ENCODE results near the gene OPCML.

Gene OPCML

DNA sequence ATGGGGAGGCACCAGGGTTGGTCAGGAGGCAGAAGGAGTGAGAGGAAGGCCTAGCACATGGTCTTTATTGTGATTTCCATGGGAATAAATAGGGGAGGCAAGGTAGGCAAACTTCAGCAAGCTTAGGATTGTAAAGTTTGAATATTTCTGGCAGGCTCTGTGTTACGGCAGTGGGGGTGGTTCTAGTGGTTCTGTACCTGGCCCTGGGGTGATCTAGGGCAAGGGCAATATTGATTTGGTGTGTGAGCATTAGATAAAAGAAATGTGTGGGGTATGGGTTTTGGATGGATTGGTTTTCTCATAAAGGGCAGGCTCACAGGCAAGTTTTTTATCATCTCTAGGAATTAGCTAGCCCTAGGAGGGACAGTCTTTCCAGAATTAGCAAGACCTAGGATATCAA lies 584.0 kb downstream of the OPCML start:
- no peak for TF ChIP-seq CTCF (IDR thresholded peaks at IDR 0.05; ENCODE audit: low read length, missing control alignments)
- no peak for DNase-seq (ENCODE audit: low read depth)
- no peak overlapping the region for H3K4me3 ChIP-seq (replicated peaks; ENCODE audit: low read depth, low read length)

DNA sequence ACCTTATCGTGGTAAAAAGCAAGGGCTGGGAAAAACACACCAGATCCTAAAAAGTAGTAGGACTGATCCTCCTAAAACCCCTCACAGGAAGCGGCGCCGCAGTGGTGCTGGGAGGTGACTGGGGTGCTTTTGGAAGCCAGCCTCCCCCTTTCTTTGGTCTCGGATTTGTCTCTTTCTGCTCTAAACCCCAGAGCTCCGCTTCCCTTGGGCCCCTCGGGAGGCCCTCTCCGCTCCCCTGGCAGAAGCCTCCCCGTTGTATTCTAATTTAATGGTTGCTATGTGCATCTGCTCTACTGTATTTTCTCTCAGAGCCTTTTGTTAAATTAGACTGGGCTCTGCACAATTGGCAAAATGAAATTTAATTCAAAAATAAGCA lies 587.7 kb downstream of the OPCML start:
- DNase-seq (ENCODE audit: low read depth), result no peak
- no peak for TF ChIP-seq CTCF (IDR thresholded peaks at IDR 0.05; ENCODE audit: low read length, missing control alignments)
- no peak overlapping the region for H3K4me3 ChIP-seq (replicated peaks; ENCODE audit: low read depth, low read length)

- H3K4me3 ChIP-seq (replicated peaks; ENCODE audit: low read depth, low read length), result no peak overlapping the region
- no peak for DNase-seq (ENCODE audit: low read depth)
- no peak for TF ChIP-seq CTCF (IDR thresholded peaks at IDR 0.05; ENCODE audit: low read length, missing control alignments)
Observed at GRCh38 chr11:132943706-132944568, 588.4 kb downstream of the OPCML start.

- no peak for TF ChIP-seq CTCF (IDR thresholded peaks at IDR 0.05; ENCODE audit: low read length, missing control alignments)
- DNase-seq (ENCODE audit: low read depth), result no peak
- no peak overlapping the region for H3K4me3 ChIP-seq (replicated peaks; ENCODE audit: low read depth, low read length)
Observed at GRCh38 chr11:132943357-132943705, 589.0 kb downstream of the OPCML start.

DNA sequence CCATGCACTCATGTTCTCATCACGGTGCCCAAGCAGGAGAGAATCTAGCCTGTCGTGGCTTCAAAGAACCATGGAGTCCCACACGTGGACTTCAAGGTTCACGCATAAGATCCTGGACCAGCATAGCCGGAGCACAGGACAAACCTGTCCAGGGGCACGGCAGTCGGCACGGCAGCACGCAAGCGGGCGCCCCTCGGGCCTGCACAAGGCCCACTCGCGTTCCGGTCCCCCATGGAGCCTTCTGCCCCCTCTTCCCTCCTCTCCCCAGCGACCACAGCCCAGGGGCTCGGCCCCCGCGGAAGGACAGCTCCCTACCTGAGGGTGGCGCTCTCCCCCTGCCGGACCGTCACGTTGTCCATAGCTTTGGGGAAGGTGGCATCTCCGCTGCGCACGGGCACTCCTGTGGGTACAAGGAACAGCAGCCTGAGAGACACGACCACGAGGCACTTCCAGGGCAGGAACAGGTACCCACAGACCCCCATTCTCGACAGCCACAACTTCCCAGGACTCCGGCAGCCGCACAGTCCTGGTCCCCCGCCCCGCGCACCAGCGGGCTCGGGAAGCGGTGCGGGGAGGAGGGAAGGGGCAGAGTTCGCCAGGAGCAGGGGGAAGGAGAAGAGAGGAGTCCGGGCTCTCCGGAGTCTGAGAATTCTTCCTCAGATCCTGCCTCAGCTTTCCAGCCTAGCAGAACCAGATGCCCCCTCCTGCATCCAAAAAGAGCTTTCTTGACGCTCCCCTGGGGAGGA lies 589.5 kb downstream of the OPCML start:
- H3K4me3 ChIP-seq (replicated peaks; ENCODE audit: low read depth, low read length), result no peak overlapping the region
- TF ChIP-seq CTCF (IDR thresholded peaks at IDR 0.05; ENCODE audit: low read length, missing control alignments), result no peak
- no peak for DNase-seq (ENCODE audit: low read depth)

DNA sequence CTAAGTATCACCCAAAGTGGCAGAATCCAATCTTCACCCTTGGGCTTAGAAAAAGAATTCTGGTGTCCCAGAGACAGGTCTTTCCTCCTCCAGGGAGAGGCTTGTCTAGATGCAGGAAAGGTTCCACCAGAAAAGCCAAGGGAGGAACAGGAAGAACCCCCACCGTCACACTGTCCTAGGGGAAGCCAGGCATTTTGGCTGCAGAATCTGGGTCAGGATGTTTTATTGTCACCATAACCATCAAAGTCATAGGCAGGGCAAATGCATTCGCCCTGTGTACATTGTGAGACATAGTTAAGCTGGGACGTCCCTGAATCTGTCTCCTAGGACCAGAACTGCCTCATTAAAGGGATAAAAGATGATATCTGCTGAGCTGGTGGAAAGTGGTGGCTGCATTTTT lies 590.5 kb downstream of the OPCML start:
- DNase-seq (ENCODE audit: low read depth), result no peak
- H3K4me3 ChIP-seq (replicated peaks; ENCODE audit: low read depth, low read length), result no peak overlapping the region
- no peak for TF ChIP-seq CTCF (IDR thresholded peaks at IDR 0.05; ENCODE audit: low read length, missing control alignments)
